AG09319 (cell line): ENCODE measurements around the gene ASB13.

Experiments
- DNase-seq: peaks from one replicate; pipeline ENCODE4 v3.0.0-alpha.2; 2010; ENCODE audit warnings: low read depth; ENCODE audit errors: extremely low read depth
- CTCF ChIP-seq: IDR thresholded peaks from 2 replicates; pipeline ENCODE4 v1.5.1; 2011; ENCODE audit warnings: low read depth, mild to moderate bottlenecking, inconsistent platforms, low read length, moderate library complexity

ASB13 gene

GRCh38 chr10:5617521-5617920 lies 48.9 kb downstream of the ASB13 start:
- no peak for DNase-seq
- TF ChIP-seq CTCF: no peak

- no peak for TF ChIP-seq CTCF
Measured at GRCh38 chr10:5616836-5617235, 49.6 kb downstream of the ASB13 start.

GRCh38 chr10:5616046-5616445 lies 50.3 kb downstream of the ASB13 start:
- TF ChIP-seq CTCF: no peak
- no peak for DNase-seq

More at GRCh38 chr10:5616836-5617235, 49.6 kb downstream of the ASB13 start:
- no peak for DNase-seq

GRCh38 chr10:5615316-5615715 lies 51.1 kb downstream of the ASB13 start:
- no peak for DNase-seq
- TF ChIP-seq CTCF: no peak

DNA sequence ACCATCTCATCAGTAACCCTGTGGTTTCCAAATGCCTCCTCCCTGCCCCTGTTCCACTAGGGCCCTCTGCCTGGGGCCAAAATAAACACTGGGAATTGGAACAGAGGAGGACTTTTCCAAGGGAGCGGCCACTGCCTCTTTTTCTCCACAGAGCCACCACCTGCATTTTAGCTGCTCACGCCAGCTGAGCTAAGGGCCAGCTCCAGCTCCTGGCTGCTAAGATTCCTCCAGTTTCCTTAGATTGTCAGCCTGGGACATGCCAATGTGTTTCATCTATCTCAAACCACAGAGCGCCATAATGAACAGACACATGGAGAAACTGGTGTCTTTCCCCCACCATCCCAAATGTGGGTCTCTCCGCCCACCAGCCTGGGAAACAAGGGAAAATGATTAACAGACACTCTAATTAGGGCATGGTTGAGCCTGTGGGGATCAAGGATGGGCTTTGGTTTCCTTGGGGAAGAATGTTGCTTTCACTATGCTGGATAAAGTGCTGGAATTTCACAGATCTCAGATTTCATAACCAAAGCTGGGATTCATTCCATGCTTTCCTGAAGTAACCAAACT lies 52.2 kb downstream of the ASB13 start:
- DNase-seq: peak; percentile 52
- no peak for TF ChIP-seq CTCF

GRCh38 chr10:5613481-5614154 lies 52.8 kb downstream of the ASB13 start:
- DNase-seq: no peak
- no peak for TF ChIP-seq CTCF

- no peak for DNase-seq
- no peak for TF ChIP-seq CTCF
Measured at GRCh38 chr10:5611899-5612680, 54.3 kb downstream of the ASB13 start.
